ENCODE data around the gene DPF1.

DNA sequence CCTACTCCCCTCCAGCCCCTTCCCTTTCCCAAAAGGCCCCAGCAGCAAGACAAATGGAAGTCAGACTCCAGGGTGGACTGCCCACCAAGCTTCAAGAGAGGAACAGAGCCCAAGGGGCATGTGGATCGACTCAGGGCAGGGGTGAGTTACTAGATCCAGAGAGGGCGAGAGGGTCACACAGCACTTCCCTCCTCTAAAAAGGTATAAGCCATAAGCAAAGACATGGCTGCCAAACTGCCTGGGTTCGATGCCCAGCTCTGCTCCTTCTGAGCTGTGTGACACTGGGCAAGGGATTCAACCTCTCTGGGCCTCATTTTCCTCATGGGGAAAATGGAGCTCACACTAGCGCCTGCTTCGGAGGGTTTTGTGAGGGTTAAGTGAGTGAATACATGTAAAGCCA lies 28.4 kb upstream of the DPF1 start:
- TF ChIP-seq CTCF (conservative IDR thresholded peaks at IDR 0.05) (no peak), ZFX (IDR thresholded peaks at IDR 0.05) (no peak)

All from C4-2B (cell line).